Mammary epithelial cell (primary cell): Measurements from ENCODE around the gene STAG3.
"Not testable (repeated sequence)": the region's sequence is repeated elsewhere in the genome, so short reads cannot be mapped to it uniquely, and the experiment has no call there.

Experiments
- CTCF ChIP-seq, 2 donors: IDR thresholded peaks in 1 of 2; conservative IDR thresholded peaks in 1 of 2; 2 replicates each; pipeline ENCODE4 v1.5.1; 2011 to 2012; ENCODE audit warnings: inconsistent platforms in 2 of 2, low read length in 2 of 2, mild to moderate bottlenecking in 2 of 2, control low read depth in 1 of 2, low read depth in 1 of 2; ENCODE audit not compliant: insufficient read depth in 1 of 2; ENCODE audit errors: extremely low read depth in 1 of 2
- EZH2 ChIP-seq: IDR thresholded peaks from 2 replicates; pipeline ENCODE4 v1.6.1; 2012; ENCODE audit warnings: low read length, inconsistent platforms, borderline replicate concordance

DNA sequence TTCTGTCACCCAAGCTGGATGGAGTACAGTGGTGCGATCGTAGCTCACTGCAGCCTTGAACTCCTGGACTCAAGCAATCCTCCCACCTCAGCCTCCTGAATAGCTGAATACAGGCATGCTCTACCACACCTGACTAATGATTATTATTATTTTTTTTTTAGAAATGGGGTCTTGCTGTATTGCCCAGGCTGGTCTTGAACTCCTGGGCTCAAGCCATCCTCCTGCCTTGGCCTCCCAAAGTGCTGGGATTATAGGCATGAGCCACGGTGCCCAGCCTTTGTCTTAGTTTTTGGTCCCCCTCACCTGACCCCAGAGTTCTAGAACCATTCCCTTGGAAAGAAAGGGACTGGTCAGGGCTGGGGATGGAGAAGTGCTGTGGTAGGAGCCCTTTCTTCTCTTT is 2.4 kb downstream of the STAG3 start:
- not testable (repeated sequence) for TF ChIP-seq CTCF (conservative IDR thresholded peaks at IDR 0.05 in 1 of 2, IDR thresholded peaks at IDR 0.05 in 1 of 2; ENCODE audit: extremely low read depth in 1 of 2, insufficient read depth in 1 of 2, low read depth in 1 of 2, low read length in 2 of 2); EZH2
